ENCODE measurements around the gene MYRF.

MYRF gene

GRCh38 chr11:61837411-61838005, 85.1 kb downstream of the MYRF start:
- DNase-seq (ENCODE audit: extremely low read depth in 1 of 2, low read depth in 1 of 2): no peak
